ENCODE results near the gene PAXIP1. TPM values are rescaled to one million over a fixed set of nuclear protein-coding genes. Genes with fewer than 3 reads are reported as not detected.

The PAXIP1 gene
- total RNA-seq, 2 donors from 2014 or later = 12.0 to 13.0 TPM

DNA sequence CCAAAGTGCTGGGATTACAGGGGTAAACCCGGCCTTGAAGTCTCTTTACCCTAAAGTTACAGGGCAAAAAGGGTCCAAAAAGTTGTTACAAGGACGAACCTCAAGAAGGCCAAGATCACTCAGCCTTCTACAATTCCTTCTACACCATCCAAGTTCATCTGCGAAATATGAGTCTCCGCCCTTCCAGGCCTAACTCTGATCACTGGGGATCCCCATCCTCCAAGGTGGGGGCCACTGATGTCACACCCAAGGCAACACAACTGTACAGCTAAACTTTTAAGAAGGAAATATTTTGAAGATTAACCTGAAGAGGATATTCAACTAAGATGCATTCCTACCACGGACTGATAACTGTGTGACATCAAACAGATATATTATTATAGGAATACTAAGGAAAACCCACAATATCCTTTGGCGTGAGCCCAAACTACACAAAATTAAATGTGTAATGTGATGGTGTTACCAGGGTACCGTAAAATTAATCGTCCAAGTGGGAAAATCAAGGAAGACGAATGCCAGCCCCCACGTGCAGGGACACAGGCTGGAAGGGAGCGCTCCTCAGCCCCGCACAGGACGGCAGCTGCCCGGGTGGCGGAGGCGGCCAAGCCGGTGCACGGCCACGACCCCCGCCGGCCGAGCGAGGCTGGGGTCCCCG lies 1.0 kb downstream of the PAXIP1 start:
- Histone ChIP-seq H3K9me3 (no peaks in the 10 kb centered on the region), H3K27me3 (replicated peaks; ENCODE audit: insufficient read depth) (no peaks in the 10 kb centered on the region), H3K4me1 (ENCODE audit: control insufficient read depth in 1 of 2, low read depth in 2 of 2) (peaks cover 11 to 21% of the 10 kb centered on the region in 2 donors), H3K36me3 (peaks cover 8% of the 10 kb centered on the region), H3K4me3 (peak overlapping the region; percentile 91), H3K27ac (no peak overlapping the region)
- no peak for DNase-seq (ENCODE audit: low spot score)
- TF ChIP-seq, protein P1, sequence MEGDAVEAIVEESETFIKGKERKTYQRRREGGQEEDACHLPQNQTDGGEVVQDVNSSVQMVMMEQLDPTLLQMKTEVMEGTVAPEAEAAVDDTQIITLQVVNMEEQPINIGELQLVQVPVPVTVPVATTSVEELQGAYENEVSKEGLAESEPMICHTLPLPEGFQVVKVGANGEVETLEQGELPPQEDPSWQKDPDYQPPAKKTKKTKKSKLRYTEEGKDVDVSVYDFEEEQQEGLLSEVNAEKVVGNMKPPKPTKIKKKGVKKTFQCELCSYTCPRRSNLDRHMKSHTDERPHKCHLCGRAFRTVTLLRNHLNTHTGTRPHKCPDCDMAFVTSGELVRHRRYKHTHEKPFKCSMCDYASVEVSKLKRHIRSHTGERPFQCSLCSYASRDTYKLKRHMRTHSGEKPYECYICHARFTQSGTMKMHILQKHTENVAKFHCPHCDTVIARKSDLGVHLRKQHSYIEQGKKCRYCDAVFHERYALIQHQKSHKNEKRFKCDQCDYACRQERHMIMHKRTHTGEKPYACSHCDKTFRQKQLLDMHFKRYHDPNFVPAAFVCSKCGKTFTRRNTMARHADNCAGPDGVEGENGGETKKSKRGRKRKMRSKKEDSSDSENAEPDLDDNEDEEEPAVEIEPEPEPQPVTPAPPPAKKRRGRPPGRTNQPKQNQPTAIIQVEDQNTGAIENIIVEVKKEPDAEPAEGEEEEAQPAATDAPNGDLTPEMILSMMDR (IDR thresholded peaks at IDR 0.05) = no peak
- no peak for ATAC-seq (ENCODE audit: insufficient number of reproducible peaks, low FRiP score, low read depth)

DNA sequence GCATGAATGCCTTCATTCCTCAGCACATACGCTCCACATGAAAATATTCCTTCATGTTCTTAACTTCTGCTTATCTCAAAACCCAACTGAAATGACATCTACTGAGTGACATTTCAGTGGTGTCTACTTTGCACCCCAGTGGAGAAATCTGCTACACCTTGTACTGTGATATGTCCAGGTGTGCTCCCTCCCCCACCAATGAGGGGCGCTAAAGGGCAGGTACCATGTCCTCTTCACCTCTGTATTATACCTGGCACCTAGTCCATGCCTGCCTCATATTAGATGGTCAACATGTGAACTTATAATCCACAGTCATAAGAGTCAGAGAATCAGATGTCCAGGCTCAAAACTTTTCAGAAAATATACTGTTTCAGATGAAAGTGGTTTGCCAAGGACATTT lies 2.1 kb downstream of the PAXIP1 start:
- ATAC-seq (ENCODE audit: insufficient number of reproducible peaks, low FRiP score, low read depth) (no peak), DNase-seq (ENCODE audit: low spot score) (no peak)
- Histone ChIP-seq H3K4me3 (no peak overlapping the region), H3K27ac (no peak overlapping the region), H3K27me3 (replicated peaks; ENCODE audit: insufficient read depth) (no peaks in the 10 kb centered on the region), H3K36me3 (peaks cover 13% of the 10 kb centered on the region), H3K4me1 (ENCODE audit: control insufficient read depth in 1 of 2, low read depth in 2 of 2) (peaks cover 11 to 21% of the 10 kb centered on the region in 2 donors), H3K9me3 (no peaks in the 10 kb centered on the region)
- TF ChIP-seq, protein P1 (IDR thresholded peaks at IDR 0.05) = no peak

DNA sequence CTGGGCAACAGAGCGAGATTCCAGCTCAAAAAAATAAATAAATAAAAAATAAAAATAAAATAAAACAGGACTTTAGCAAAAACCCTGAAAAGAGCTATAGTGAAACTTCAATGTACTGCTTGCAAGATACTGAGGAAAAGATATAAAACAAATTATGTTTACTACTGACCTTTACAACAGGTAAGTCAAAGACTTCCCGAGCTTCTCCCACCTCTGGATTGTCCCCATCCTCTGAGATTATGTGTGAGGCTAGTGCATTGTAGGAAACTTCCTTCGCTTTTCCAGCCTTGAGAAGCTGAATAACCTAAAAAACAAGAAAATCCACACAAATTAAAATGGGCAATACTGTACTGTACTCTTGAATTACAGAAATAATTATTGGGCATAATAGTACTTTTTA lies 4.4 kb downstream of the PAXIP1 start:
- Histone ChIP-seq H3K4me1 (ENCODE audit: control insufficient read depth in 1 of 2, low read depth in 2 of 2) (peaks cover 6 to 10% of the 10 kb centered on the region in 2 donors), H3K9me3 (no peaks in the 10 kb centered on the region), H3K27ac (no peak overlapping the region), H3K36me3 (peaks cover 13% of the 10 kb centered on the region), H3K27me3 (replicated peaks; ENCODE audit: insufficient read depth) (no peaks in the 10 kb centered on the region), H3K4me3 (no peak overlapping the region)
- ATAC-seq (ENCODE audit: insufficient number of reproducible peaks, low FRiP score, low read depth) (no peak), DNase-seq (ENCODE audit: low spot score) (no peak)
- TF ChIP-seq, protein P1 (IDR thresholded peaks at IDR 0.05) = no peak

DNA sequence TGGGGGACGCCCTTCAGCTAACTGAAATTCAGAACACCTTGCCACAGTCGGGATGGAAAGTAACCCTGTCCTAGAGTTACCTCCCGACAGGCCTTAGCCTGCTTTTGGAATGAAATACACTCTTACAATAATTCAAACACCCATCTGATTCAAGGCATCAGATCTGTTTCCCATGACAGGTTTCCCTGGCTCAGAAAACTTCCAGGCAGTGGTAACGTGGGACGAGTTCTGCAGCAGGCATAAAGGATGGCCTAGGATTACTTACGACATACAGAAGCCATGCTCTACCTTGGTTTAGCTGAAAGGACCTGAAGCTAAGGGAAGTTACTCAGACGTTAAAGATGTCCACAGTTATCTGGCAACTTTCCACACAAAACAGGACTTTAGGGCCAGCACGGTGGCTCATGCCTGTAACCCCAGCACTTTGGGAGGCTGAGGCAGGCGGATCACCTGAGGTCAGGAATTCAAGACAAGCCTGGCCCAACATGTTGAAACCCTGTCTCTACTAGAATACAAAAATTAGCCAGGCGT lies 5.0 kb downstream of the PAXIP1 start:
- DNase-seq (ENCODE audit: low spot score) (no peak), ATAC-seq (ENCODE audit: insufficient number of reproducible peaks, low FRiP score, low read depth) (no peak)
- Histone ChIP-seq H3K36me3 (peaks cover 13% of the 10 kb centered on the region), H3K9me3 (no peaks in the 10 kb centered on the region), H3K27ac (no peak overlapping the region), H3K4me3 (no peak overlapping the region), H3K4me1 (ENCODE audit: control insufficient read depth in 1 of 2, low read depth in 2 of 2) (peaks cover 6 to 10% of the 10 kb centered on the region in 2 donors), H3K27me3 (replicated peaks; ENCODE audit: insufficient read depth) (no peaks in the 10 kb centered on the region)
- TF ChIP-seq, protein P1 (IDR thresholded peaks at IDR 0.05) = no peak

DNA sequence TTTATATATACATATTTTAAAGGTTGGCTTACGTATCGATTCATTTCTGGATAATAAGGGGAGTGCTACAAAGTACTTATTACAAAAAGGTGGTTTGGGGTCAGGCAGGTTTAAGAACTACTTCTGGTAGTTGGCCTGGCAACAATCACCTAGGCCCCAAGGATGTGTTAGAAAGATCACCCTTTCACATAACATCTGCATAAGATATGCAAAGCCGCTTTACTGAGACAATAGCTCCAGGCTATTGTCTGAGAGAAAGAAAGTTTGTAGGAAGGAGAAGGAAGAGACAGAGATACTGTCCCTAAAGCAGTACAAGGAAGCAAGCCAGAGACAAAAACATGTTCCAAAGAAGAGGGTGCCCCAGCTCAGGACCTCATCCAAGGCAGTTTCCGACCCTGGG lies 6.2 kb downstream of the PAXIP1 start:
- DNase-seq (ENCODE audit: low spot score) (no peak), ATAC-seq (ENCODE audit: insufficient number of reproducible peaks, low FRiP score, low read depth) (no peak)
- Histone ChIP-seq H3K9me3 (no peaks in the 10 kb centered on the region), H3K27ac (no peak overlapping the region), H3K36me3 (peaks cover 13% of the 10 kb centered on the region), H3K27me3 (replicated peaks; ENCODE audit: insufficient read depth) (no peaks in the 10 kb centered on the region), H3K4me1 (ENCODE audit: control insufficient read depth in 1 of 2, low read depth in 2 of 2) (peaks cover 2 to 4% of the 10 kb centered on the region in 2 donors), H3K4me3 (no peak overlapping the region)
- TF ChIP-seq, protein P1 (IDR thresholded peaks at IDR 0.05) = no peak

Data from thoracic aorta (tissue), 2 donors.